Measurements from ENCODE around the gene EEPD1.

GRCh38 chr7:36264123-36264801, 111.2 kb downstream of the EEPD1 start:
- no peak for TF ChIP-seq CTCF (IDR thresholded peaks at IDR 0.05; ENCODE audit: low read depth, low read length, missing input control)
- TF ChIP-seq GABPA (IDR thresholded peaks at IDR 0.05 in 1 of 2, conservative IDR thresholded peaks at IDR 0.05 in 1 of 2) = no peak
- TF ChIP-seq, protein P1, sequence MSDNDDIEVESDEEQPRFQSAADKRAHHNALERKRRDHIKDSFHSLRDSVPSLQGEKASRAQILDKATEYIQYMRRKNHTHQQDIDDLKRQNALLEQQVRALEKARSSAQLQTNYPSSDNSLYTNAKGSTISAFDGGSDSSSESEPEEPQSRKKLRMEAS (IDR thresholded peaks at IDR 0.05) = no peak

Data from liver (tissue), 3 donors.